ENCODE results near the gene KCNJ5.

KCNJ5 gene

GRCh38 chr11:128964463-128964930 lies 73.3 kb downstream of the KCNJ5 start:
- no peak for DNase-seq

GRCh38 chr11:128965485-128965884 lies 74.3 kb downstream of the KCNJ5 start:
- DNase-seq = no peak

- no peak for DNase-seq
These were observed 76.4 kb downstream of the KCNJ5 start for GRCh38 chr11:128967578-128967977.

GRCh38 chr11:128968916-128969315 lies 77.8 kb downstream of the KCNJ5 start:
- DNase-seq = no peak

Measured in NCI-H1436 (cell line).